HCT116 (cell line): ENCODE measurements around the gene CFAP97.

Source experiments
- EZH2 ChIP-seq: fragments of 200-600 bp; sonication (generic); IDR thresholded peaks from 2 replicates; pipeline ENCODE4 v1.6.1; 2017; ENCODE audit warnings: antibody characterized with exemption, mixed run types
- EZH2phosphoT487 ChIP-seq: fragments of 200-600 bp; IDR thresholded peaks from 2 replicates; pipeline ENCODE4 v1.6.1; 2018; ENCODE audit warnings: antibody characterized with exemption, borderline replicate concordance
- FOSL1 ChIP-seq: IDR thresholded peaks from 2 replicates; pipeline ENCODE4 v1.6.1; 2012; ENCODE audit warnings: low read depth
- POLR2A ChIP-seq: IDR thresholded peaks from 2 replicates; pipeline ENCODE4 v1.7.0; 2011; ENCODE audit warnings: borderline replicate concordance; ENCODE audit not compliant: insufficient read depth, insufficient read length; ENCODE audit errors: extremely low read depth
- POLR2AphosphoS5 ChIP-seq: IDR thresholded peaks from 2 replicates; pipeline ENCODE4 v1.6.1; 2011; ENCODE audit warnings: mild to moderate bottlenecking, low read depth, low read length, moderate library complexity
- RAD21 ChIP-seq: IDR thresholded peaks from 2 replicates; pipeline ENCODE4 v1.6.1; 2012; ENCODE audit warnings: low read depth, mild to moderate bottlenecking
- SIN3A ChIP-seq: IDR thresholded peaks from 2 replicates; pipeline ENCODE4 v1.6.1; 2012; ENCODE audit warnings: low read depth
- SP1 ChIP-seq: IDR thresholded peaks from 2 replicates; pipeline ENCODE4 v1.6.1; 2012; ENCODE audit warnings: low read depth
- TCF7L2 ChIP-seq: IDR thresholded peaks from 2 replicates; pipeline ENCODE4 v1.7.0; 2011; ENCODE audit warnings: borderline replicate concordance, inconsistent platforms; ENCODE audit not compliant: insufficient read depth, insufficient read length; ENCODE audit errors: extremely low read depth
- YY1 ChIP-seq: IDR thresholded peaks from 2 replicates; pipeline ENCODE4 v1.6.1; 2011; ENCODE audit warnings: low read length, low read depth, moderate library complexity, mild to moderate bottlenecking; ENCODE audit not compliant: insufficient replicate concordance; ENCODE audit errors: extremely low read depth
- ZNF274 ChIP-seq: fragments of 200-500 bp; sonication (Bioruptor generic); IDR thresholded peaks from 2 replicates; pipeline ENCODE4 v1.6.1; 2014; ENCODE audit warnings: mild to moderate bottlenecking, low read depth, low read length, inconsistent platforms
- TF ChIP-seq, protein P1 (sequence below), 3 experiments: fragments of 200-600 bp in 1 of 3; sonication (generic) in 1 of 3; IDR thresholded peaks in 2 of 3; conservative IDR thresholded peaks in 1 of 3; 2 replicates each; pipeline ENCODE4 v1.5.1; 2012 to 2017; ENCODE audit warnings: low read depth in 2 of 3, low read length in 2 of 3, antibody characterized with exemption in 1 of 3, borderline replicate concordance in 1 of 3, control low read depth in 1 of 3, mild to moderate bottlenecking in 1 of 3, mixed read lengths in 1 of 3, mixed run types in 1 of 3, moderate library complexity in 1 of 3; ENCODE audit not compliant: insufficient read depth in 1 of 3
- TF ChIP-seq, protein P2 (sequence below): IDR thresholded peaks from 2 replicates; pipeline ENCODE4 v1.6.1; 2012
- TF ChIP-seq, protein P3 (sequence below): IDR thresholded peaks from 2 replicates; pipeline ENCODE4 v1.6.1; 2012

DNA sequence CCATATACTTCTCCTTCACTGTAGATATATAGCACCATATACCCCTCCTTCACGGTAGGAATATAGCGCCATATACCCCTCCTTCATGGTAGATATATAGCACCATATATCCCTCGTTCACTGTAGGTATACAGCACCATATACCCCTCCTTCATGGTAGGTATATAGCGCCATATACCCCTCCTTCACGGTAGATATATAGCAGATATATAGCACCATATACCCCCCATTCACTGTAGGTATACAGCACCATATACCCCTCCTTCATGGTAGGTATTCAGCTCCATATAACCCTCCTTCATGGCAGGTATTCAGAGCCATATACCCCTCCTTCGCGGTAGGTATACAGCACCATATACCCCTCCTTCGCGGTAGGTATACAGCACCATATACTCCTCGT lies 18.1 kb upstream of the CFAP97 start:
- TF ChIP-seq RAD21 (no peak), TCF7L2 (no peak), EZH2phosphoT487 (no peak), POLR2AphosphoS5 (no peak), YY1 (no peak), ZNF274 (no peak), SP1 (no peak), POLR2A (no peak), FOSL1 (no peak), EZH2 (no peak), SIN3A (no peak)
- TF ChIP-seq, protein P1, sequence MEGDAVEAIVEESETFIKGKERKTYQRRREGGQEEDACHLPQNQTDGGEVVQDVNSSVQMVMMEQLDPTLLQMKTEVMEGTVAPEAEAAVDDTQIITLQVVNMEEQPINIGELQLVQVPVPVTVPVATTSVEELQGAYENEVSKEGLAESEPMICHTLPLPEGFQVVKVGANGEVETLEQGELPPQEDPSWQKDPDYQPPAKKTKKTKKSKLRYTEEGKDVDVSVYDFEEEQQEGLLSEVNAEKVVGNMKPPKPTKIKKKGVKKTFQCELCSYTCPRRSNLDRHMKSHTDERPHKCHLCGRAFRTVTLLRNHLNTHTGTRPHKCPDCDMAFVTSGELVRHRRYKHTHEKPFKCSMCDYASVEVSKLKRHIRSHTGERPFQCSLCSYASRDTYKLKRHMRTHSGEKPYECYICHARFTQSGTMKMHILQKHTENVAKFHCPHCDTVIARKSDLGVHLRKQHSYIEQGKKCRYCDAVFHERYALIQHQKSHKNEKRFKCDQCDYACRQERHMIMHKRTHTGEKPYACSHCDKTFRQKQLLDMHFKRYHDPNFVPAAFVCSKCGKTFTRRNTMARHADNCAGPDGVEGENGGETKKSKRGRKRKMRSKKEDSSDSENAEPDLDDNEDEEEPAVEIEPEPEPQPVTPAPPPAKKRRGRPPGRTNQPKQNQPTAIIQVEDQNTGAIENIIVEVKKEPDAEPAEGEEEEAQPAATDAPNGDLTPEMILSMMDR (IDR thresholded peaks at IDR 0.05 in 2 of 3, conservative IDR thresholded peaks at IDR 0.05 in 1 of 3; ENCODE audit: borderline replicate concordance in 1 of 3, insufficient read depth in 1 of 3, low read depth in 2 of 3, low read length in 2 of 3) = no peak
- TF ChIP-seq, protein P2, sequence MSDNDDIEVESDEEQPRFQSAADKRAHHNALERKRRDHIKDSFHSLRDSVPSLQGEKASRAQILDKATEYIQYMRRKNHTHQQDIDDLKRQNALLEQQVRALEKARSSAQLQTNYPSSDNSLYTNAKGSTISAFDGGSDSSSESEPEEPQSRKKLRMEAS = no peak
- TF ChIP-seq, protein P3, sequence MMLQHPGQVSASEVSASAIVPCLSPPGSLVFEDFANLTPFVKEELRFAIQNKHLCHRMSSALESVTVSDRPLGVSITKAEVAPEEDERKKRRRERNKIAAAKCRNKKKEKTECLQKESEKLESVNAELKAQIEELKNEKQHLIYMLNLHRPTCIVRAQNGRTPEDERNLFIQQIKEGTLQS = no peak
